Measurements from ENCODE around the gene TSPAN12.

GRCh38 chr7:120802751-120803150, 55.2 kb downstream of the TSPAN12 start:
- no peak for TF ChIP-seq CTCF (IDR thresholded peaks at IDR 0.05)
- no peak for TF ChIP-seq POLR2AphosphoS5 (IDR thresholded peaks at IDR 0.05; ENCODE audit: low read depth, low read length)
- no peak for TF ChIP-seq REST (IDR thresholded peaks at IDR 0.05; ENCODE audit: insufficient read depth in 1 of 2, low read depth in 2 of 2, low read length in 1 of 2)
- TF ChIP-seq SIN3A (IDR thresholded peaks at IDR 0.05; ENCODE audit: borderline replicate concordance, insufficient read depth, low read depth, low read length), result no peak
